Measurements from ENCODE around the gene UST.
"Not testable (repeated sequence)": the region's sequence is repeated elsewhere in the genome, so short reads cannot be mapped to it uniquely, and the experiment has no call there.

UST gene

DNA sequence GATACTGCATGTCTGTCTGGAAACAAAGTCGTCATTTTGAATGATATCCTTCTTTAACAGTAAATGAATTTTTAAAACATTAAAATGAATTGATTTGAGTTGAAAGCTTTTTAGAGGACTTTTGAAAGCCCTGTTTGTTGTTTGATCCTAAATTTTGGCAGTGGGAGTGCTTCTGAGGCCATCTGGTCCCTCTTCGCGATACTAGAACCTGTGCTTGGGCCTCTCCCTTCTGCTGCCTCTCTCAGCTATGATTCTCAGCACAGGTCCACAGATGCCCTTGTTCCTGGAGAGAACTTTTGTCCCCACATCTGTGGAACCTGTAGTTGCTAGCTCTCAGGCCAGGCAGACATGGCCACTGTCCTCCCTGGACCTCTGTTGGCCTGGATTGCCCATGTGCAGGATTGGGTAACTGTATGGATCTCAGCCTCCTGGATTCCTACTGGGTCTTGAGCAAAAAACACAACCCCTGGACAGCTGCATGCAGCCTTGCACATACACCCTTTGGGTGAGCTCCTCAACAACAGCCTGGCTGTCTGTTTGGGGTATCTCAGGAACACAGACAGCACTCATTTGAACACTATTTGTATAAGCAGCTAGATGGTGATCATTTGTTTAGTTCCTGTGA lies 21.9 kb downstream of the UST start:
- no peak for DNase-seq

DNA sequence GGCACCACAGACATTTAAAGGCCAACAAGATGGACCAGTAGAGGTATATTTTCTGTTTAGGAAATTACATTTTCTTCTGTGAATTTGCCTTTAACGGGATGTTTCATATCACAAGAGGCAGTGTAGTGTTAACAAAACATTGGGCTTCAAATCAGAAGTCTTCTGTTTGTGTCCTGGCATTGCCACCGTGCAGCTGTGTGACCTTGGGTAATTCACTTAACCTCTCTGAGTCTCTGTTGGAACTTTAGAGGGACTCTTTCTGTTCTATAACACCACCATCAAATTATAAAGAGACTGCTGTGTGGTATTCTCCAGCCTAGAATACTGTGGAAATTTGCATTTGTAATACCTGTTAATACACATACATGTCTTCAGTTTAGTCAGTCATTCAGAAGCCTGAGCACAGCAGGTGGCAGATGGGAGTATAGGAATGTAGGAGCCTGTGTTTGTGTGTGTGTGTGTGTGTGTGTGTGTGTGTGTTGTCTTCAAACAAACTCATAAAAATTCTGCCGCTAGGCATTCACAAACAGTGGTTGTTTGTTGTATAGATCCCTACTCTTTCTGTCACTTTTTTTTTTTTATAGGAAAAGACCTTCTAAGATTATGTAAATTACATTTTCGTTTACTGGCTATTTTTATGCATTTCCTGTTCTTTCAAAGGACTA lies 22.6 kb downstream of the UST start:
- no peak for DNase-seq

DNA sequence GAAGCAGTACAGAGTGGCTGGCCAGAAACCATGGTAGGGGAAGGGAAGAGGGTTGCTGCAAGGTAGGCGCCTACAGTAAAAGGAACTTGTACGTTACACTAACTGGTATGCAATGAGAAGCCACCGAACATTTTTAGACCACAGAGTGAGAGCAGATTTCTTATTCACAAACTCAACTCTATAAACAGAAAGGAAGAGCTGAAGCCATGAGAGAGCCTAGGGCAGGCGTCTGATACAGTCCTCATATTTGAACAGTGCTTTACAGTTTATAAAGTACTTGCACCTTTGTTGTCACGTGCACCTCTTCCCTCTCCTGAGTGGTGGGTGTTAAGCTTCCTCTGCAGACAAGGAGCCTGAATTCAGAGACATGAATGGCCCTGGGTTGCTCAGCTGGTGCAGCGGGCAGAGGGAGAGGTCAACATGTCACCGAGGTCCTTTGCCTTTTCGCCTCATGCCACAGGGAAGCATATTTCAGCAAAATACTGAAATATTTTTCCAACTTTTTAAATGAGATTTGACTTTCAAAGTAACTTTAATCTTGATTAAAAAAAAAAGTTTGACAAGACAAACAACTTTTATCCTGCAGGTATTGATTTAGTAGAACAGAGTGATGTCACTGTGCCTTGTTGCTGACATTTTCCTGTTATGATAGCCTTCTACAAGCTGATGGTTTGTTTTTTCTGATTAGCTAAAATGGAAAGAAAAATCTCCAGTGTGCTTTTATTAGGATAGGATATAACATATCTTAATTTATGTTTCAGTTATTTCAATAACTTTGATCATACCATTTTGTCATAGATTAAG lies 23.8 kb downstream of the UST start:
- no peak for DNase-seq

GRCh38 chr6:148771212-148771601 lies 24.4 kb downstream of the UST start:
- peak; percentile 44 for DNase-seq

DNA sequence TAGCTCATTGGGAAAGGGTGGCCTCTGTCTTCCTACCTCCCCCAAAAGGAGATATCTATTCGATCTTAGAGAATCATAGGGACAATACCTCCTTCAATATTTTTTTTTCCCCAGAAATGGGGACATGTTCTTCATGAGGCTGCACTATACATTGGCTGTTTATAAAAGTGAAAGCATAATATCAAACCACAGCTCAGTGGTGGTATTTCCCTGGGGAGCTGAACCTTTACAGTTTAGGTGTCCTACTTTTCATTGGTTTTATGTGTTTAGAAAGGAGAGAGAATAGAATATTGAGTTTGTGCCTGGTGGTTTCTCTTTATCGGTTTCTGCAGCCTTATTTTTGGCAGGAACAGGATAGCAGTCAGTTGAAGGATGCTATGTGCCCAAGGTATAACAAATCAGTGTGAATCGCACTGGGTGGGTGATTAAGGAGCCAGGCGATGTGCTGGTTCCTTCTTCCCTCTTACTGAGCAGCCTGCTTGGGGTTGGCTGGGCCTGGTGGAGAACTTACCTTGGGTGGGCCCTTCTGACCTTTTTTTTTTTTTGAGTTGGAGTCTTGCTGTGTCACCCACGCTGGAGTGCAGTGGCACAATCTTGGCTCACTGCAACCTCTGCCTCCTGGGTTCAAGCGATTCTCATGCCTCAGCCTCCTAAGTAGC lies 25.2 kb downstream of the UST start:
- no peak for DNase-seq

GRCh38 chr6:148775161-148775560 lies 28.3 kb downstream of the UST start:
- DNase-seq, result no peak

DNA sequence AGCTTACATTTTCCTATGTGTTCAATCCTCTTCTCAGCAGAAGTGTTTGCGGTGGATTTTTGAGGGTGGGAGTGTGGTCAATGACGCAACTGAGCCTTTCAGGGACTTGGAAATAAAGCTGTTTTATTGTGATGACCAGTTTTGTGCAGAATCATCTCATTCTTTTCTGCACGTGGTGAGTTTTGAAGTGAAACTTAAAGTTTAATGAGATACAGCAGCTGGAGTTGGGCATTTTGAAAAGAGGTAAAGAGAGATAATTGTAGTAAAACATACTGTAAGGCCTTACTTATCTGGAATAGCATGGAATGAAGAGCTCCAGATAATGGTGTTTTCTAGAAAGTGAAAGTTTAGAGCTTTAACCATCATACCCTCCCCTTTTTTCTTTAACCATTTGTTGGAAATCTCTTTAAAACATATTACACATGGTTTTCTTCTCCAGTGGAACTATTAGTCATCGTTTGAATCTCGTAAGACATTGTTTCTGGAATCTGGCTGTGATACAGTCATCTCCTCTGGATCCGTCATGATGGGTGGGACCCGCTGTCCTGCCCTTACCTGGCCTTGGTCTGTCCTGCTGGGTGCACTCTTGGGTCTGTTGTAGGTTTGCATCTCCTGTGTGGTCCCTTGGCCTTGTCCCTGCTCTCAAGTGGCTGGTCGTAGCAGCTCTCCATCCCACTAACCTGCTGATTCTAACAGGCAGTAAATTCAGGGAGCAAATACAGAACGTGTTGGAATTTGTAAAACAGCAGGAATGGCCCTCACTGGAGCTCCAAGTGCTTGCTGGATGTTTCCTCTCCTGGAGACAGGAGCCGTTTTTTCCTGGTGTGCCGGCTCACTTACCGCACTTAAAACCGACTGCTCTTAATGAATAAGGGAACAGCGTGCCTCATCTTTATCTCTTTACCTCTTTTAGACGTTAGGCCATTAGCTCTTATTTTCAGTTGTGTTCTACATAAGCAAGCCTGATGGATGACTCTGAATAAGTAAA lies 29.8 kb downstream of the UST start:
- peak; percentile 62 for DNase-seq

GRCh38 chr6:148779142-148779562 lies 32.3 kb downstream of the UST start:
- DNase-seq, result no peak

DNA sequence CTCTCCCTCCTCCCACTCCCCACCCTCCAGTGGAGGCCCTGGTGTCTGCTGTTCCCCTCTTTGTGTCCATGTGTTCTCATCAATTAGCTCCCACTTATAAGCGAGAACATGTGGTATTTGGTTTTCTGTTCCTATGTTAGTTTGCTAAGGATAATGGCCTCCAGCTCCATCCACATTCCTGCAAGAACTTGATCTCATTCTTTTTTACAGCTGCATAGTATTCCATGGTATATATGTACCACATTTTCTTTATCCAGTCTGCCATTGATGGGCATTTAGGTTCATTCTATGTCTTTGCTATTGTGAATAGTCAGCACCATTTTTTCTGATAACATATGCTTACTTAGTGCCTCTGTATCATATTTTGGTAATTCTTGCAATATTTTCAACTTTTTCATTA lies 33.6 kb downstream of the UST start:
- not testable (repeated sequence) for DNase-seq

GRCh38 chr6:148780918-148781436 lies 34.1 kb downstream of the UST start:
- DNase-seq, result no peak

- no peak for DNase-seq
Observed at GRCh38 chr6:148789948-148790347, 43.1 kb downstream of the UST start.

- no peak for DNase-seq
Observed at GRCh38 chr6:148790404-148790803, 43.6 kb downstream of the UST start.

GRCh38 chr6:148790817-148791216 lies 44.0 kb downstream of the UST start:
- DNase-seq, result no peak

DNA sequence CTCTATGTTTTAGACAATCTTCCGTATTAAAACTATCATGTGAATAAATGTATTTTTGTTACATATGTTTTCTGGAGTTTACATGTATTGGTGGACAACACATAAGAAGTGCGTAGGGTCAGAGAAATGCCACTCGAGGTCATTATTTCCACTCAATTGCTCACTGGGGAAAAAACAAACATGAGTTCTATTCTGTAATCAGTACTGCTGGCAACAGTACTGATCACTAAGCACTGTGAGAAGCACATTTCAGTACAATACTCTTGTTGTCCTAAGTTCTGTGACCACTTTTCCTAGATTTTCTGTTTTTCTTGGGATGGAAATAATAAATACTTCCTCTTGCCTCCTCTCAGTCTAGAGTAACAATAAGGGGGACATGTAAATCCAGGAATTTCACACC lies 44.5 kb downstream of the UST start:
- no peak for DNase-seq

DNA sequence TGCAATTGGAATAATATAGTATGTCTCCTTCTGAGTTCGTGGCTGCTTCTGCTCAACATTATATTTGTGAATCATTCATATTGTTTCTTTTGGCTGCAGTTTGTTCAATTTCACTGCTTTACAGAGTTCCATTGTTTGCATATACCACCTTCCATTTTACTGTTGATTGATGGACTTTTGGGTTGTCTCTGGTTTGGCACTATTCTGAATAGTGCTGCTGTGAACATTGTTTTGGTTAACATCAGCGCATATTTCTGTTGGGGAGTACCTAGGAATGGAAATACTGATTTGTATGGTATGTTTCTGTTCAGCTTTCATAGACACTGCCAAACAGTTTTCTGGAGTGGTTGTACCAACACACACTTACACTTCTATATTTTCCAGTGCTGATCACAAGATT lies 46.9 kb downstream of the UST start:
- DNase-seq, result no peak

- DNase-seq, result no peak
Observed at GRCh38 chr6:148794797-148795196, 48.0 kb downstream of the UST start.

- DNase-seq, result no peak
Observed at GRCh38 chr6:148795563-148795962, 48.7 kb downstream of the UST start.

DNA sequence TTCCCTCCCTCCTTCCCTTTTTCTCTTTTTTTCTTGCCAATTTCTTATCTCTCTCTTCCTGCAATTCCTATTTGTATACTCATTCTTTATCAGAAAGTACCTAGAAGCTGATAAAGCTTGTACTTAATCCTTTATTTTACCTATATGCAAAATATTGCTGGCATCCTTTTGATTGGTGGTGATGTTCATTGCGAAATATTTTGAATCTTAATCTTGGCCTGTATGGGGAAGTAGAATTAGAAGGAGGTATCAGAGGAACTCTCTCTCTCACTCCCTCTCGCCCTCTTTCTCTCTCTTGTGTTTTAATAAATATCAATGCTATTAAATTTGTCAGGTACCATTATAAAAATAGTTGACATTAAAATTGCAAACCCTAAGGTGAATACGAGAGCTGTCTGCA lies 52.8 kb downstream of the UST start:
- DNase-seq, result no peak

DNA sequence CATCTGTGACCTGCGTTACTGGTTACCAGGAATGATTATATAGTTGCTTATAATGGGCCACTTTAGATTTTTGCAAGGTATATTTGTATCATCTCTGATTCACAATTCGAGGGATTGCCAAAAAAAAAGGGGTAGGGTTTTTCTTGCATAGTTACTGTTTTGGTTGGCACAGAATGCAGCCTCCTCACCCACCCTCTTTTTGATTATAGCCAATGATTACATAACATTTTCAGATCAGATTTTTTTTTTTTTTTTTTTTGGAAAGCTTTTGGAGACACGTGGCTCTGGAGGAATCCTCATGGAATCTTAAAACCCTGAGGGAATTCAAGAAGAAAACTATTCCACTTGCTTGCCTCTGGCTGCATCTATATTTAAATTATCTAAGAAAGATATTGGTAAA lies 53.7 kb downstream of the UST start:
- no peak for DNase-seq

- DNase-seq, result no peak
Observed at GRCh38 chr6:148803979-148804378, 57.1 kb downstream of the UST start.

DNA sequence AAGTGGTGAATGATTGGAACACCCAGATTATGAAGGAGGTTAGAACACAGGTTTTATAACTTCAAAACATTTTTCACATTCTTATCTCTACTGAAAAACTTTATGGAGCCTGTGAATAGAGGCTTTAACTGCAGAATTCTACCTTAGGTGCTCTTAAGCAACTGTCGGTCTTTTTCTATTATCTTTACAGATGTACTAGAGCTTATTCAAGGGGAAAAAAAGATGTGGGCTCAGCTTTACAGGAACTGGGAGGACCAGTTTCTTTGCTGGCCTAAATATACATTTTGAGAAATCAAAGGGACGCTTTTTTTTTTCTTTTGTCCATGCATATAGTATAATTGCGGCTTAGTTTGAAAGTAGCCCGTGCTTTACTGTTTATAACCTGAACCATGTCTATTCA lies 58.9 kb downstream of the UST start:
- no peak for DNase-seq

GRCh38 chr6:148807784-148808183 lies 61.0 kb downstream of the UST start:
- no peak for DNase-seq
